Activated T-helper 17 cell treated with anti-CD3 and anti-CD28 coated beads, Interleukin-2, amount 50 U/mL, for 72 hours (primary cell): Measurements from ENCODE around the gene GFPT2. TPM values are rescaled to one million over a fixed set of nuclear protein-coding genes. Genes with fewer than 3 reads are reported as not detected.

Source experiments
- total RNA-seq, 2 donors: library from RNA; stranded (reverse); gene quantifications; one replicate each; pipeline ENCODE4 v1.2.3, GENCODE V29; 2022

Gene GFPT2
- total RNA-seq, 2 donors from 2014 or later = 0.11 to 0.37 TPM

Other genes starting within 250 kb of the GFPT2 start
- not detected for gene RASGEF1C, start 144.1 kb downstream of the GFPT2 start, total RNA-seq
- 10 to 100 TPM; 24.6 to 41.3 TPM for gene MAPK9, start 61.3 kb downstream of the GFPT2 start, total RNA-seq
- 10 to 100 TPM; 23.9 to 38.7 TPM for gene CNOT6, start 141.0 kb upstream of the GFPT2 start, total RNA-seq
- gene SCGB3A1, start 238.2 kb upstream of the GFPT2 start, total RNA-seq = not detected